Left hindlimb (tissue), 1 donor: ENCODE data around the gene OR2J2.
"Not testable (repeated sequence)": the region's sequence is repeated elsewhere in the genome, so short reads cannot be mapped to it uniquely, and the experiment has no call there.

Experiments
- DNase-seq: peaks from one replicate; pipeline ENCODE4 v3.0.0-alpha.2; 2018

OR2J2 gene

DNA sequence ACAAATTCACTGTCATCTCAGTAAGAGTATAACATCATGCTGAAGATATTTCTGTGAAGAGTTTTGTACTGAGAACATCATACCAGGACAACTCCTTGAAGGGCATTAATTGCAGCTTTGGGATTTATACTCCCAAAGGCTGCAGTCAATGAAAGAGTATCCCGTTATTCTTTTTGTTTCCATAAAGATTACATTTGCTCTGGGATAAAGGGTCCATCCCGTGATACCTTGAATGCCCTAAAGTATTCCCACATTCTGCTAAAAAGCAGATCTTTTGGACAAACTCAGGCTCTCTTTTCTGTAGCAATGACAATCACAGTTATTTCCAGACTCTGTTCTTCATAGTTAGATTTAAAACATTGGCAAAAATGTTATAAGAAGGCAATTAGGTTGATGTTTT is at the start of gene OR2J2:
OR2J2 (plus strand) TSS at position 301 of the 400 bp plus-strand sequence. CDS start 2,729 bp downstream, outside the sequence.
- not testable (repeated sequence) for DNase-seq

DNA sequence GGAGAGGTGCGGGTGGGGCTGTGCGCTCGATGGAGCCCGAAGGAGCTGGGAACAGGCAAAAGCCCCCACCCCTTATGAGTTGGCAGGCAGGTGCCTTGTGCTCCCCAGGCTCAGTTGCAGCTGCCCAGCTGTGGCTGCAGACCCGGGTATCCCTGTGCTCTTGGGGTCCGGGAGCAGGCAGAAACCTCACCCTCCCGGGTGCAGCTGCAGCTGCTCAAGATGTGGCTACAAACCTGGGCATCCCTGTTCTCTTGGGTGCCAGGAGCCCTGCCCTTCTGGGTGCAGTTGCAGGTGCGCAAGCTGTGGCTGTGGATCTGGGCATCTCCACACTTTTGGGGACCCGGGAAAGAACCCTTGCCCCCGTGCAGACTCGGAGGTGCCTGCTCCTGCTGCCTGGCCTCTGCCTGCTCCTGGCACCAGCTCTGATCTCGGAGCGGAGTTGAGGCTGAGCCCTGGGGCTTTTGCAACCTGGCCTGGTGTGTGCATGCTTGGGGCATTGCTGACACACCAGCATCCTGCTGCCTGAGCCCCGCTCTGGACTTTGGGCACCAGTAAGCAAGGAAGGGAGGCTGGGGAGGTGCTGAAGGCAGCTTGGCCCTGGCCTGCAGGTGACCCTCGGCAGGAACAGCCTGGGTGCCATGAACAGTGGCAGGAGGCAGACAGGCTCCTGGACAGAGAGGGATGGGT is 41.2 kb upstream of the OR2J2 start:
- DNase-seq, result peak; percentile 29

DNA sequence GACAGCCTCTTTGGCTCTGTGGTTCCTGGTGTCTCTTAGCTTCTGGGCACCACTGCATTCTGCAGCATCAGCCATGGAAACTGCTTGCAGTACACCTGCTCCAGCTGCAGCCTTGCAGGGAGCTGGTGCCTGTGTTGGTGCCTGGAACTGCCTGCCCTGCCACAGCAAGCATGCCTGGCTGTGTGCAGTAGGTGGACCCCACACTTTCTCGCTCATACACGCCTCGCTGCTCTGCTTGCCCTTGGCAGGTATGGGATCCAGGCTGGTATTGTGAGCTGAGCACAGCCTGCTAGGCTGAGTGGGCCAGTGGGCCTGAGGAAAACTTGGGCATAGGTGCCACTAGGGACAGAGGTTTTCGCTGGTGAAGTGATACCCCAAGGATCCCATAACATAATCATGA is 40.1 kb upstream of the OR2J2 start:
- DNase-seq, result no peak

DNA sequence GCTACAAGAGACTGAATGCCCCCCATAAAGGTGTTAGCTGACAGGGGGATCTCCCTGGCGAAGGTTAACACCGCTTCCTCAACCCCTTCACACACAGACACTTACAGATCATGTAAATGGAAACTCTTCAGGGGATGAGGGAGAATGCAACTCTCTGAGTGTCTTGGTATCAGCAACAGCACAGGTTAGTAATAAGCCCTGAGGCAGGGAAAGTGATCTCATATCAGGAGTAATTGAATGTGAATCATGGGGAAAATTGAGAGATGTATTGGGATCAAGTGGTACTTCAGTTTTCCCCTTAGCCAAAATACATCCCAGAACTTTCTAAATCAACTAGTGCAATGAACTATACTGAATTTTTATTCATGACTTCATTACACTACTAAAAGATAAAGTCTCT is 39.0 kb upstream of the OR2J2 start:
- DNase-seq, result no peak

DNA sequence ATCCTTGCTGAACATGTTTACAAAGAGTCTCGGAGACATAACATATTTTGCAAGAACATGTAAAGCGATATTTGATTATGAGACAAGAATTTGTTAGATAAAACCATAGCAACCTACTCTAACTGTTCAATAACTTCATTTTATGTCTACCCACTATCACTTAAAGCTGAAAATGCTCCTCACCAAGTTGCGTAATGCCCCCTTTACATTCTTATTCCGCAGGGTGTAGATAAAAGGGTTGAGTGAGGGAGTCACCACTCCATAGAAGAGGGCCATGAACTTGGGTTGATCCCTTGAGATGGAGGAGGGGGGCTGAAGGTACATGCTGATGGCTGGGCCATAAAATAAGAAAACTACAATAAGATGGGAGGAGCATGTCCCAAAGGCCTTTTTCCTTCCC is 33.0 kb upstream of the OR2J2 start:
- no peak for DNase-seq

DNA sequence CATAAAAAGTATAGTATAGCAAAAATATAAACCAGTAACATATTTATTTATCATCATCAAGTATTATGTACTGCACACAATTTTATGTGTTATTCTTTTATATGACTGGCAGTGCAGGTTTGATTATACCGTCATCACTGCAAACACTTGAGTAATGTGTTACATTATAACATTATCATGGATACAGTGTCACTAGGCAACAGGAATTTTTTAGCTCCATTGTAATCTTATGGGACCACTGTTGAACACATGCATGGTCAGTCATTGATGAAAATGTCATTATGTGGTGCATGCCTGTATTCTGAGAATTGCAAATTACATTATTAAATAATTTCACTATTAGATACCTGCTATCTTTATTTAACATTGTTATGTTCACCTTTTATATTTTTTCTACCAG is 29.1 kb upstream of the OR2J2 start:
- no peak for DNase-seq

DNA sequence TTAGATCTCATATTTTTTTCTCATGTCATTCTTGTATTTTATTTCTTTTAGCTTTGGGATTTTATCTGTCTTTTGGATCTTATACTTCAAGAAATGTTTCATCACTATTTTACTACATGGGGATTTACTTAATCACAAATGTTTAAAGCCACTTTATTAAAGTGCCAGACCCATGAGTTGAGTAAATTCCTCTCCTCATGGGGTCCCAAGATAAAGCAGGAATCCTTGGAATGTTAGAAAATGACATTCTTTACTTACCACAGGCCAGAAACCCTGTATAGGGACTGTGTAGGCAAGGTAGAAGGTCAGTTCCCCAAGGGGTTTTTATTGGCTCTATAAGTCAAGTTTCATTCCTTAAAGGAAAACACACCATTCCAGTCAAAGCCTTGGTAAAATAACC is 28.4 kb upstream of the OR2J2 start:
- DNase-seq, result no peak

DNA sequence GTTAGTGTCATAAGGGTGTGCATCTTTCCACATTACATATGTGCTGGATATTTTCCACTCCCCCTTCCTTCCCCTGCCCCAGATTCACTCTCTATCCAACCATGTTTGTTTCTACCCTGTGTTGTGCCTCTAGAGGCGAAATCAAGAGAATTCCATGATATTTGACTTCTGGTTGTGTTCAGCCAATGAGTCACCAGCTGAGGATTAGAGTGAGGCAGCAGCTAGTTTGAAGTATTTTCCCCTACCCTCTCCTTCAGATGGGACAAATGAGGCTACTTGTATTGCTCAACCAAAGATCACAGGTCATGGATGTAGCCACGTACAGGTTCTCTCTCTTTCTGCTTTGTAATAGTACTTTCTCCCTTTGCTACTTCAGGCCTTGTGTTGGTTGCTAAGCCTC is 24.5 kb upstream of the OR2J2 start:
- DNase-seq, result no peak

DNA sequence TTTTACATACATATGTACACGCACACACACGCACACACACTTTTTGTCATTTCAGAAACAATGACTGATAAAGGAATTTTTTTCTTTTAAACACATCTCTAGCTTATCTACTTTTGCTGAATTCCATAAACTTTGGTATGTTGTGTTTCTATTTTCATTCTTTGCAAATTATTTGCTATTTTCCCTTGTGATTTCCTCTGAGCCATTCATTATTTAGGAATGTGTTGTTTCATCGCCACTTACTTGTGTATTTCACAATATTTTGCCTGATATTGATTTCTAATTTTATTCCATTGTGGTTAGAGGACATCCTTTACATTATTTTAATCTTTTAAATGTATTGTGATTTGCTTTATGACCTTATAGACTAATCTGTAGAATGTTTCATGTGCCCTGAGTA is 23.6 kb upstream of the OR2J2 start:
- DNase-seq, result no peak

DNA sequence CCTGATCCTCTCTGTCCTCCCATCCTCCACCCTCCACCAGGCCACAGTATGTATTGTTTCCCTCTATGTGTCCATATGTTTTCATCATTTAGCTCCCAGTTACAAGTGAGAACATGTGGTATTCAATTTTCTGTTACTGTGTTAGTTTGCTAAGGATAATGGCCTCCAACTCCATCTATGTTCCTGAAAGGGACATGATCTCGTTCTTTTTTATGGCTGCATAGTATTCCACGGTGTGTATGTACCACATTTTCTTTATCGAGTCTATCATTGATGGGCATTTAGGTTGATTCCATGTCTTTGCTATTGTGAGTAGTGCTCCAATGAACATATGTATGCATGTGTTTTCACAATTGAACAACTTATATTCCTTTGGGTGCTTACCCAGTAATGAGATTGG is 21.3 kb upstream of the OR2J2 start:
- DNase-seq, result not testable (repeated sequence)

DNA sequence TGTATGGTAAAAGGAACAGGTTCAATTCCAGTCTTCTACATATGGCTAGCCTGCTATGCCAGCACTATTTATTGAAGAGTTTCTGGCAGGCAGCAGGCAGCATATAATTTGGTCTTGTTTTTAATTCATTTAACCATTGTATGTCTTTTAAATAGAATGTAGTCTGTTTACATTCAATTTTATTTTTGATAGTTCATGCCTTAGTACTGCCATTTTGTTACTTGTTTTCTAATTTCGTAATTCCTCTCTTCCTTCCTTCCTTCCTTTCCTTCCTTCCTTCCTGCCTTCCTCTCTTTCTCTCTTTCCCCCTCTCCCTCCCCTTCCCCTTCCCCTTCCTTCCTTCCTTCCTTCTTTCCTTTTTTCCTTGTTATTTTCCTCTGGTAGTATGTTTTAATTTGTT is 17.6 kb upstream of the OR2J2 start:
- no peak for DNase-seq

DNA sequence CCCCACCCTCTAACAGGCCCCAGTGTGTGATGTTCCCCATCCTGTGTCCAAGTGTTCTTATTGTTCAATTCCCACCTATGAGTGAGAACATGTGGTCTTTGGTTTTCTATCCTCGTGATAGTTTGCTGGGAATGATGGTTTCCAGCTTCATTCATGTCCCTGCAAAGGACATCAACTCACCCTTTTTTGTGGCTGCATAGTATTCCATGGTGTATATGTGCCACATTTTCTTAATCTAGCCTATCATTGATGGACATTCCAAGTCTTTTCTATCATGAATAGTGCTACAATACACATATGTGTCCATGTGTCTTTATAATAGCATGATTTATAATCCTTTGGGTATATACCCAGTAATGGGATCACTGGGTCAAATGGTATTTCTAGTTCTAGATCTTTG is 15.5 kb upstream of the OR2J2 start:
- not testable (repeated sequence) for DNase-seq

DNA sequence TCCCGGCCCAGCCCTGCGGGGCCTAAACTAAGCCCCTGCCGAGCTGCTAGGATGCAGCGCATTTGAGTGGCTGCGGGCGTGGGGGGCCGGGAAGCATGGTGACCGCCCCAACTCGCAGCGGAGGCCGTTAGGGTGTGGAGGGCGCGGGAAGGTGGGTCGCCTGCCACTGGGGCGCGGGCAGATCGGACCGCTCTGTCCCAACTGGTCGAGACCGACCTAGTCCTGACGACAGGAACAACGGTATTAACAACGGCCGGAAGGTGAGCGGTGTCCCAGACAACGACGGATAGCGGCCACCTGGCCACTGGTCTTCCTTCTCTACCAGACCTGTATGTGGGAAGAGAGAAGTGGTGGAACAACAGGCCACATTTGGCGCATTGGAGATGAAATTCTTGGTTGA is 10.8 kb upstream of the OR2J2 start:
- DNase-seq, result not testable (repeated sequence)

DNA sequence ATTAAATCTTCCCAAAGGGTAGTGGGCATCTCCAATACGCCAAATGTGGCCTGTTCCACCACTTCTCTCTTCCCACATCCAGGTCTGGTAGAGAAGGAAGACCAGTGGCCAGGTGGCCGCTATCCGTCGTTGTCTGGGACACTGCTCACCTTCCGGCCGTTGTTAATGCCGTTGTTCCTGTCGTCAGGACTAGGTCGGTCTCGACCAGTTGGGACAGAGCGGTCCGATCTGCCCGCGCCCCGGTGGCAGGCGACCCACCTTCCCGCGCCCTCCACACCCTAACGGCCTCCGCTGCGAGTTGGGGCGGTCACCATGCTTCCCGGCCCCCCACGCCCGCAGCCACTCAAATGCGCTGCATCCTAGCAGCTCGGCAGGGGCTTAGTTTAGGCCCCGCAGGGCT is 5.1 kb upstream of the OR2J2 start:
- not testable (repeated sequence) for DNase-seq

DNA sequence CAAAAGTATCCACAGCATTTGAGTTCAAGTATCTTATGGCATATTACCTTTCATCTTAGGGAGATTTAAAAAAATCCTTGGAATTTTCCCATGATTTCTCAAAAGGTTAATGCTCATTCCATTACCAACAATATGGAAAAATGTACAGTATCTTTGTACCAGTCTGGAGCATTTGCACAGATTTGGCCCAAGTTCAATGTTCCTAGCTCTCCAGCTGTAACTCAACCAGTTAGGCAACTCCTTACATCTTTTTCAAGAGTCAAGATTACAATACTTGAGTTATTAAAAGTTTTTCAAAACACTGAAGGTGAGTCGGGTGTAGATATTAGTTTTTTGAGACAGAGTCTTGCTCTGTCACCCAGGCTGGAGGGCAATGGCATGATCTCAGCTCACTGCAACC is 1.0 kb downstream of the OR2J2 start:
- no peak for DNase-seq

DNA sequence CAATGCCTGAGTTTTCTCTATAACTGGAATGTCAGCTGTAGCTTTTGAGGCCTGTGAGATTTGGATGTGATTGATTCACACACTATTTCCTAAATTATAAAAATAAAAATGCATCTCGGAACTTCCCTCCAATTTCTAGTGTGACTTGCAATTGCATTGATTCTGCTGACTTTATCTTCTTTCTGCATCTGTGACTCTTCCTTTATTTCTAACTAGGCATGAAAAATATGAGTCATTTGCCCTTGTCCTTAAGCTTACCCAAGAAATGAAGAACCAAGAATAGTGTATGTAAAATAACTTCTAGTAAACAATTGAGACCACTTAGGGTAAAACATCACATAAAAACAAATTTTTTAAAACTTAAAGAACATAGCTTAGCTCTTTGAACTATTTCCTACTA is 12.9 kb downstream of the OR2J2 start:
- no peak for DNase-seq

DNA sequence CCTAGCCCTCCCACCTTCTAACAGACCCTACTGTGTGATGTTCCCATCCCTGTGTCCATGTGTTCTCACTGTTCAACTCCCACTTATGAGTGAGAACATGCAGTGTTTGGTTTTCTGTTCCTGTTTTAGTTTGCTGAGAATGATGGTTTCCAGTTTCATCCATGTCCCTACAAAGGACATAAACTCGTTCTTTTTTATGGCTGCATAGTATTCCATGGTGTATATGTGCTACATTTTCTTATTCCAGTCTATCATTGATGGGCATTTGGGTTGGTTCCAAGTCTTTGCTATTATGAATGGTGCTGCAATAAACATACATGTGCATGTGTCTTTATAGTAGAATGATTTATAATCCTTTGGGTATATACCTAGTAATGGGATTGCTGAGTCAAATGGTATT is 18.0 kb downstream of the OR2J2 start:
- DNase-seq, result not testable (repeated sequence)

DNA sequence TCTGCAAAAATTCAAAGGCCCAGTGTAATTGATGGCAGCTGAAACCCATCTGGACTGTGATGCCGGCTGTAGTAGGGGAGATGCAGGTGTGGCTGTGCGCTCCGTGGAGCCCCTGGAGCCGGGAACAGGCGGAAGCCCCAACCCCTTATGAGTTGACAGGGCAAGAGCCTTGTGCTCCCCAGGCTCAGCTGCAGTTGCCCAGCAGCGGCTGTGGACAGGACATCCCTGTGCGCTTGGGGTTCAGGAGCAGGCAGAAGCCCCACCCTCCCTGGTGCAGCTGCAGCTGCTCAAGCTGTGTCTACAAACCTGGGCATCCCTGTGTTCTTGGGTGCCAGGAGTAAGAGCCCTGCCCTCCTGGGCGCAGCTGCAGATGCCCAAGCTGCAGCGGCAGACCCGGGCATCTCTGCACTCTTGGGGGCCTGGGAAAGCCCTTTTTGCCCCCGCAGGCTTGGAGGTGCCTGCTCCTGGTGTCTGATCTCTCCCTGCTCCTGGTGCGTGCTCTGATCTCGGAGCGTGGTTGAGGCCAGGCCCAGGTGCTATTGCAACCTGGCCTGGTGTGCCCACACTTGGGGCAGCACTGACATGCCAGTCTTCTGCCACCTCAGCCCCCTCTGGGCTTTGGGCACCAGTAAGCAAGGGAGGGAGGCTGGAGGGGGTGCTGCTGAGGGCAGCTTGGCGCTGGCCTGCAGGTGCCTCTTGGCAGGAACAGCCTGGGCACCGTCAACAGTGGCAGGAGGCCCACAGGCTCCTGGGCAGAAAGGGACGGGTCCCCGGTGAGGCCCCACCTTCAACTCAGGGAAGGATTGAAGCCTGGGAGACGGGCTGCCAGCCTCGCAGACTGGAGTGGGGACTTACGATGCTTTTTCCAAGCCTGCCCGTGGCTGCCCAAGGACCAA is 30.3 kb downstream of the OR2J2 start:
- DNase-seq, result no peak

DNA sequence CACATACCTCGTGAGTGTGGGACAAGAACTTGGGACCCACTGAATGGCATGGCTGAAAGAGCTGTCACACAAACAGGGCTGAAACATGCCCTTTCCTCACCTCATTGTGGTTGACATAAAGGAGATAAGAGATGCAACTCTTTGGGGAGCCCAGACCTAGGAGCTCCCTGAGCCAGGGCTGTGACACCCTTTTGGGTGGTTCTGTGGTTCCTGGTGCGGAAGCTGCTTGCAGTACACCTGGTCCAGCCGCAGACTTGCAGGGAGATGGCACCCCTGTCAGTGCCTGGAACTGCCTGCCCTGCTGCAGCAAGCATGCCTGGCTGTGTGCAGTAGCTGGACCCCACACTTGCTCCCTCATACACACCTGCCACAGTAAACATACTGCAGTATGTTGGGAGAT is 31.3 kb downstream of the OR2J2 start:
- no peak for DNase-seq

DNA sequence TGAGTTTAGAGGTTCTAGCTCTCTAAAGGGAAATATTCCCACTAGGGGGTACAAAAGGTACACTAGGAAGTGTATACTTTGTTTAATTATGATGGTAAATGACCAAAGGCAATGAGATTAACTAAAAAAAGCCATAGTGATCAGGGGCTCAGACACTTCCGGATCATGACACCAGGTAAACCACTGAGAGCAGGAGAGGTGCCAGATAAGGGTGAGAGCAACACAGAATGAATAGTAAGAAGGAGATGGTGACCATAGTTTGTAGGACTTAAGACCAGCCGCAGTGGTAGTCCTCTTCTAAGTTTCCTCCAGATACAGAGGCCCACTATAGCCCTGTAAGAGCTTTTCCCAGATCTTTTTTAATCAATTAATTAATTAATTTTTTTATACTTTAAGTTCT is 40.8 kb downstream of the OR2J2 start:
- DNase-seq, result no peak

DNA sequence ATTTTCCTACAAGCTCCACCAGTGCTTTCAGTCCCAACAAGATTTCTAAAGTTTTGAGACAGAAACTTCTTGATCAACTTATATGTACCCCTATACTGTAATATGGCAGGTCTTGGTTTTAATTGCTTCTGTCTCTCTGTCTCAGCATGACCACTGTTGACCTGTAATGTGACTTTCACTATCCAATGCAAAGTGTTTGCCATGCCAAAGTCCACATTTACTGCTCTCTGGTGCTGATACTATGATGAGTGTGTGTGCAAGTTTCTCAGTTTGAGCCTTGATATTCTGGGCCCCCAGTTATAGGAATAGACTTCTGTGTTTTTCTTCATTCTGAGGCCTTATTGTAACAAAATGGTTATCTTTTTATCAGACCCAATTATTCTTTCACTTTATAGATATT is 45.8 kb downstream of the OR2J2 start:
- DNase-seq, result no peak

DNA sequence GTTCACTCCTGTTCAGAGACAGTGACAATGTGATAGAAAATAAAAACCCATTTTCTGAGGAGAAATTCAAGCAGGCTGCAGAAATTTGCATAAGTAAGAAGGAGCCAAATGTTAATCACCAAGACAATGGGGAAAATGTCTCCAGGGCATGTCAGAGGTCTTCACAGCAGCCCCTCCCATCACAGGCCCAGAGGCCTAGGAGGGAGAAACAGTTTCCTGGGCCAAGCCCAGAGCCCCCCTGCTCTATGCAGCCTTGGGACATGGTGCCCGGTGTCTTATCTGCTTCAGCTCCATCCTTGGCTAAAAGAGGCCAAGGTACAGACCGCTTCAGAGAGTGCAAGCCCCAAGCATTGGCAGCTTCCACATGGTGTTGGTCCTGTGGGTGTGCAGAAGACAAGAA is 46.5 kb downstream of the OR2J2 start:
- DNase-seq, result not testable (repeated sequence)

DNA sequence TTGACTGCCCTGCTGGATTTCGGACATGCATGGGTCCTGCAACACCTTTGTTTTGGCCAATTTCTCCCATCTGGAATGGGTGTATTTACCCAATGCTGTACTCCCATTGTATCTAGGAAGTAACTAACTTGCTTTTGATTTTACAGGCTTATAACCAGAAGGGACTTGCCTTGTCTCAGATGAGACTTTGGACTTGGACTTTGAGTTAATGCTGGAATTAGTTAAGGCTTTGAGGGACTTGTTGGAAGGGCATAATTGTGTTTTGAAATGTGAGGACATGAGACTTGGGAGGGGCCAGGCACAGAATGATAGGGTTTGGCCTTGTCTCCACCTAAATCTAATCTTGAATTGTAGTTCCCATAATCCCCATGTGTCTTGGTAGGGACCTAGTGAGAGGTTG is 47.3 kb downstream of the OR2J2 start:
- not testable (repeated sequence) for DNase-seq
